ENCODE results near the gene SLC1A3. TPM values are rescaled to one million over a fixed set of nuclear protein-coding genes. Genes with fewer than 3 reads are reported as not detected.

Gene SLC1A3
- total and polyA plus RNA-seq, 10 of the 15 experiments (the other 5 are each of a cell fraction or from before 2014, with no cell fraction given), result 0.23 to 4.4 (median 3.3) TPM

DNA sequence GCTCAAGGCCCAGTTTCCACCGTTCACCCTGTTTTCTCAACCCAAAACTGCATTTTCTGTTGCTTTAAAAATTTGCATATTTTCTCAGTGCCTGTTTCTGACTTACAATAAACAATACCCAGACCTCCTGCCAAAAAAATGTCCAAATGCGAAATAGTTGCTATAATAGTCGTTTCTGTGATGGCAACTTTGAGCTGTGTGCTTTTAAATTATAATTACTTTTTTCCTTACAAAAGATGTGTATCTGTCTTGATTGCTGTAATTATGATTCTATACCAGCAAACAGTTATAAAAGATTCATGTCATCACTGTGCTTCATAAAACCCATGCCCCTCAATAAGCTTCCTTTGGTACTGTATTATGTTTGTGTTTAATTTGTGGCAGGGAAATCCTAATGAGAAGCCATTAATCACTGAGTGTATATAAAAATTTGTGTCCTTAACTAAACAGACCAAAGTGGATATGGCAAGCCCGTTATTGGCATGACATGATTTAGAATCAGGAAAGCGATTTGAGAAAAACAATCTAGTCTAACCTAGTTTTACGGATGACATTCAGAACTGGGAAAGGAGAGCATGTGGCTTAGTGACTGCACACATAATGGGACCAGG lies 5.4 kb upstream of the SLC1A3 start:
- ATAC-seq, result no peak
- Histone ChIP-seq H2AFZ (ENCODE audit: control insufficient read depth, low read depth, low read length) (no peak overlapping the region), H3K4me3 (no peak overlapping the region), H3K9me3 (replicated peaks; ENCODE audit: control insufficient read depth, insufficient read depth, low read length) (no peaks in the 10 kb centered on the region), H3K4me1 (ENCODE audit: control insufficient read depth, insufficient read depth, low read length) (no peaks in the 10 kb centered on the region), H3K4me2 (ENCODE audit: control insufficient read depth, insufficient read depth) (no peak overlapping the region), H3K9ac (ENCODE audit: control insufficient read depth, insufficient read depth, low read length) (no peak overlapping the region), H4K20me1 (ENCODE audit: control insufficient read depth, insufficient read depth) (no peaks in the 10 kb centered on the region), H3K27ac (ENCODE audit: control insufficient read depth, insufficient read depth) (no peak overlapping the region), H3K27me3 (replicated peaks in 1 of 2; ENCODE audit: control insufficient read depth in 2 of 2, insufficient read depth in 2 of 2, low read length in 1 of 2) (no peaks in the 10 kb centered on the region), H3K36me3 (ENCODE audit: control insufficient read depth in 2 of 2, insufficient read depth in 2 of 2, low read length in 1 of 2) (no peaks in the 10 kb centered on the region), H3K79me2 (ENCODE audit: control insufficient read depth, insufficient read depth, low read length) (no peaks in the 10 kb centered on the region)
- BruUV-seq (replicated peaks), result no TSS peak
- TF ChIP-seq NBN (IDR thresholded peaks at IDR 0.05) (no peak), IKZF1 (conservative IDR thresholded peaks at IDR 0.05) (no peak), NR2C1 (IDR thresholded peaks at IDR 0.05) (no peak), RUNX3 (IDR thresholded peaks at IDR 0.05; ENCODE audit: low read length) (no peak), LARP7 (IDR thresholded peaks at IDR 0.05) (no peak)
- TF ChIP-seq, protein P1, sequence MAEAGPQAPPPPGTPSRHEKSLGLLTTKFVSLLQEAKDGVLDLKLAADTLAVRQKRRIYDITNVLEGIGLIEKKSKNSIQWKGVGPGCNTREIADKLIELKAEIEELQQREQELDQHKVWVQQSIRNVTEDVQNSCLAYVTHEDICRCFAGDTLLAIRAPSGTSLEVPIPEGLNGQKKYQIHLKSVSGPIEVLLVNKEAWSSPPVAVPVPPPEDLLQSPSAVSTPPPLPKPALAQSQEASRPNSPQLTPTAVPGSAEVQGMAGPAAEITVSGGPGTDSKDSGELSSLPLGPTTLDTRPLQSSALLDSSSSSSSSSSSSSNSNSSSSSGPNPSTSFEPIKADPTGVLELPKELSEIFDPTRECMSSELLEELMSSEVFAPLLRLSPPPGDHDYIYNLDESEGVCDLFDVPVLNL (IDR thresholded peaks at IDR 0.05; ENCODE audit: low read depth, low read length), result no peak
- TF ChIP-seq, protein P2, sequence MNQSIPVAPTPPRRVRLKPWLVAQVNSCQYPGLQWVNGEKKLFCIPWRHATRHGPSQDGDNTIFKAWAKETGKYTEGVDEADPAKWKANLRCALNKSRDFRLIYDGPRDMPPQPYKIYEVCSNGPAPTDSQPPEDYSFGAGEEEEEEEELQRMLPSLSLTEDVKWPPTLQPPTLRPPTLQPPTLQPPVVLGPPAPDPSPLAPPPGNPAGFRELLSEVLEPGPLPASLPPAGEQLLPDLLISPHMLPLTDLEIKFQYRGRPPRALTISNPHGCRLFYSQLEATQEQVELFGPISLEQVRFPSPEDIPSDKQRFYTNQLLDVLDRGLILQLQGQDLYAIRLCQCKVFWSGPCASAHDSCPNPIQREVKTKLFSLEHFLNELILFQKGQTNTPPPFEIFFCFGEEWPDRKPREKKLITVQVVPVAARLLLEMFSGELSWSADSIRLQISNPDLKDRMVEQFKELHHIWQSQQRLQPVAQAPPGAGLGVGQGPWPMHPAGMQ (IDR thresholded peaks at IDR 0.05; ENCODE audit: borderline replicate concordance), result no peak
- TF ChIP-seq, protein P3, sequence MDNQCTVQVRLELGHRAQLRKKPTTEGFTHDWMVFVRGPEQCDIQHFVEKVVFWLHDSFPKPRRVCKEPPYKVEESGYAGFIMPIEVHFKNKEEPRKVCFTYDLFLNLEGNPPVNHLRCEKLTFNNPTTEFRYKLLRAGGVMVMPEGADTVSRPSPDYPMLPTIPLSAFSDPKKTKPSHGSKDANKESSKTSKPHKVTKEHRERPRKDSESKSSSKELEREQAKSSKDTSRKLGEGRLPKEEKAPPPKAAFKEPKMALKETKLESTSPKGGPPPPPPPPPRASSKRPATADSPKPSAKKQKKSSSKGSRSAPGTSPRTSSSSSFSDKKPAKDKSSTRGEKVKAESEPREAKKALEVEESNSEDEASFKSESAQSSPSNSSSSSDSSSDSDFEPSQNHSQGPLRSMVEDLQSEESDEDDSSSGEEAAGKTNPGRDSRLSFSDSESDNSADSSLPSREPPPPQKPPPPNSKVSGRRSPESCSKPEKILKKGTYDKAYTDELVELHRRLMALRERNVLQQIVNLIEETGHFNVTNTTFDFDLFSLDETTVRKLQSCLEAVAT (IDR thresholded peaks at IDR 0.05), result no peak
- TF ChIP-seq, protein P4, sequence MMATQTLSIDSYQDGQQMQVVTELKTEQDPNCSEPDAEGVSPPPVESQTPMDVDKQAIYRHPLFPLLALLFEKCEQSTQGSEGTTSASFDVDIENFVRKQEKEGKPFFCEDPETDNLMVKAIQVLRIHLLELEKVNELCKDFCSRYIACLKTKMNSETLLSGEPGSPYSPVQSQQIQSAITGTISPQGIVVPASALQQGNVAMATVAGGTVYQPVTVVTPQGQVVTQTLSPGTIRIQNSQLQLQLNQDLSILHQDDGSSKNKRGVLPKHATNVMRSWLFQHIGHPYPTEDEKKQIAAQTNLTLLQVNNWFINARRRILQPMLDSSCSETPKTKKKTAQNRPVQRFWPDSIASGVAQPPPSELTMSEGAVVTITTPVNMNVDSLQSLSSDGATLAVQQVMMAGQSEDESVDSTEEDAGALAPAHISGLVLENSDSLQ (IDR thresholded peaks at IDR 0.05), result no peak
- no peak for FAIRE-seq
- CTCF ChIA-PET, result interaction anchor here (0.6 kb wide), 1 partner anchor 141 kb away, joined by 3 read pairs; no protein-coding TSS in a partner anchor
- intact Hi-C loops (cut with micrococcal nuclease; ENCODE audit: unreplicated experiment), result no loop called here
- DNase-seq (ENCODE audit: low read depth, low spot score), result no peak
- SMC1A ChIA-PET (ENCODE audit: uncharacterized antibody, unreplicated experiment), result no interaction called here
- in situ Hi-C loops (cut with MboI), result no loop called here
- 37% methylated on average over 6 of the region's 6 CpGs for WGBS (ENCODE audit: insufficient coverage, insufficient replicate concordance, low lambda C conversion rate, missing lambda C conversion rate)
- POLR2A ChIA-PET, result no interaction called here
- RAD21 ChIA-PET (ENCODE audit: unreplicated experiment), result interaction anchor here (1.1 kb wide), 1 partner anchor 24 kb away, joined by 3 read pairs; no protein-coding TSS in a partner anchor
